Limb (tissue), 2 donors: Measurements from ENCODE around the gene PPP2R3C.
"Not testable (repeated sequence)": the region's sequence is repeated elsewhere in the genome, so short reads cannot be mapped to it uniquely, and the experiment has no call there.

ENCODE experiments used
- DNase-seq, 2 donors: peaks; one replicate each; pipeline ENCODE4 v3.0.0-alpha.2; 2016; ENCODE audit errors: extremely low spot score in 2 of 2

The PPP2R3C gene

GRCh38 chr14:35121887-35122695 is at the start of gene PPP2R3C, which contains the start of gene PRORP:
Gene PPP2R3C, minus strand, starts transcription at chr14:35121990. Its CDS starts 31 bp downstream, at chr14:35121959.
Gene PRORP, plus strand, starts transcription at chr14:35122552. Its CDS starts 694 bp downstream, at chr14:35123246.
- DNase-seq, result peak; percentile 90 to 93

- no peak for DNase-seq
Observed at GRCh38 chr14:35167496-35167895, 45.7 kb upstream of the PPP2R3C start.

GRCh38 chr14:35164849-35165248 is 43.1 kb upstream of the PPP2R3C start:
- no peak for DNase-seq

GRCh38 chr14:35163384-35163783 is 41.6 kb upstream of the PPP2R3C start:
- no peak for DNase-seq

- no peak for DNase-seq
Observed at GRCh38 chr14:35161231-35161630, 39.4 kb upstream of the PPP2R3C start.

- no peak for DNase-seq
Observed at GRCh38 chr14:35159742-35160409, 38.1 kb upstream of the PPP2R3C start.

GRCh38 chr14:35158951-35159653 is 37.3 kb upstream of the PPP2R3C start:
- DNase-seq, result no peak

GRCh38 chr14:35158491-35158890 is 36.7 kb upstream of the PPP2R3C start:
- no peak for DNase-seq

- no peak for DNase-seq
Observed at GRCh38 chr14:35155962-35156361, 34.2 kb upstream of the PPP2R3C start.

- DNase-seq, result no peak
Observed at GRCh38 chr14:35154016-35154415, 32.2 kb upstream of the PPP2R3C start.

GRCh38 chr14:35152531-35152930 is 30.7 kb upstream of the PPP2R3C start:
- DNase-seq, result not testable (repeated sequence)

- DNase-seq, result no peak
Observed at GRCh38 chr14:35149239-35149638, 27.4 kb upstream of the PPP2R3C start.

- DNase-seq, result no peak
Observed at GRCh38 chr14:35147711-35148110, 25.9 kb upstream of the PPP2R3C start.

GRCh38 chr14:35147186-35147585 is 25.4 kb upstream of the PPP2R3C start:
- DNase-seq, result no peak

GRCh38 chr14:35146711-35147149 is 24.9 kb upstream of the PPP2R3C start:
- DNase-seq, result no peak

GRCh38 chr14:35144029-35144428 is 22.2 kb upstream of the PPP2R3C start:
- no peak for DNase-seq

- DNase-seq, result no peak
Observed at GRCh38 chr14:35140718-35141581, 19.2 kb upstream of the PPP2R3C start.

GRCh38 chr14:35138585-35138984 is 16.8 kb upstream of the PPP2R3C start:
- no peak for DNase-seq

- DNase-seq, result no peak
Observed at GRCh38 chr14:35134329-35135123, 12.7 kb upstream of the PPP2R3C start.
